GM21390 (cell line): Measurements from ENCODE around the gene UBE2L3.

ENCODE experiments used
- ATAC-seq: cut with Tn5 transposase; IDR thresholded peaks from one replicate; pipeline ENCODE4 v1.9.1; 2021; ENCODE audit not compliant: unreplicated experiment

Gene UBE2L3

GRCh38 chr22:21669026-21669425 is 101.5 kb downstream of the UBE2L3 start:
- no peak for ATAC-seq

- ATAC-seq, result no peak
These were observed 104.7 kb downstream of the UBE2L3 start for GRCh38 chr22:21672107-21672629.
